Spinal cord (tissue), 10 donors: ENCODE measurements around the gene CCDC197. TPM values are rescaled to one million over a fixed set of nuclear protein-coding genes. Genes with fewer than 3 reads are reported as not detected.
A peak's percentile ranks its signal among the peaks of the same experiment; 100 is the strongest.

Experiments
- DNase-seq, 6 donors: peaks; one replicate each; pipeline versions ENCODE4 v3.0.0 to v3.0.0-alpha.2; 2013 to 2015; ENCODE audit warnings: low spot score in 6 of 6, low read depth in 4 of 6
- H3K27ac ChIP-seq: one replicate; pipeline ENCODE4 v1.5.1; 2013; ENCODE audit warnings: low read depth, low read length, control low read depth
- H3K27me3 ChIP-seq: one replicate; pipeline ENCODE4 v1.6.1; 2013; ENCODE audit warnings: low read length; ENCODE audit not compliant: control insufficient read depth, insufficient read depth
- H3K36me3 ChIP-seq: one replicate; pipeline ENCODE4 v1.6.1; 2013; ENCODE audit warnings: low read length; ENCODE audit not compliant: control insufficient read depth, insufficient read depth
- H3K4me1 ChIP-seq: one replicate; pipeline ENCODE4 v1.6.1; 2013; ENCODE audit warnings: low read length; ENCODE audit not compliant: control insufficient read depth, insufficient read depth
- H3K4me3 ChIP-seq: one replicate; pipeline ENCODE4 v1.5.1; 2013; ENCODE audit warnings: low read depth, low read length, control low read depth
- H3K9me3 ChIP-seq: one replicate; pipeline ENCODE4 v1.6.1; 2013; ENCODE audit warnings: low read length; ENCODE audit not compliant: control insufficient read depth, insufficient read depth
- WGBS: methylation state at CpG from one replicate; pipeline ENCODE4 v1.1.5; 2013; ENCODE audit warnings: missing lambda C conversion rate; ENCODE audit not compliant: insufficient coverage; 5-methylcytosine and 5-hydroxymethylcytosine counted together
- polyA plus RNA-seq, 2 donors: library from polyadenylated mRNA; unstranded; fragments of 120-200 nt; gene quantifications; one replicate each; pipeline ENCODE4 v1.2.1, GENCODE V29; 2013; ENCODE audit not compliant: insufficient read length in 2 of 2
- total RNA-seq, 2 donors: library from RNA; depleted of rRNA in 1 of 2; stranded (reverse); fragments of 120-200 nt in 1 of 2; fragments of >200 nt in 1 of 2; gene quantifications; one replicate each; pipeline versions ENCODE4 v1.2.3 to v1.2.4, GENCODE V29; 2013 to 2014
- donor health status: healthy.

CCDC197 gene
- total and polyA plus RNA-seq, 4 donors = not detected

DNA sequence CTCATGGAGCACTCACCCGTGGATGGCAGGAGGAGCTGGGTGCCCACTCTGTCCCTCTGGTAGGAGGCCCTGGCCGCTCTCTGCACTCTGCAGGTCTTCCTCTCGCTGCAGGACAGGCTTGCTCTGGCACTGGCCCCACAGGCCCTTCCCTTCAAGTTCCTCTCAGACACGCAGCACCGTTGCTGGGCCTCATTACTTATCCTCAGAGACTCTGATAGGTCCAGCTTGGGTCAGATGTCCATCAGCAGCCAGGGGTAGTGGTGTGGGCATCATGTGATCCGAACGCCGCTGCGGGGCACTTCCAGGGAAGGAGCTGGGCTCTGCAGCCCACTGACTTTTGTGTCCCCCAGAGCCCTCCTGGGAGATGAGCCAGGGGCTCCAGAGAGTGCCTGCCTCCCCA lies 40.9 kb downstream of the CCDC197 start:
- no peaks in the 10 kb centered on the region for H3K27me3 ChIP-seq
- WGBS = 81% methylated on average over 9 of the region's 9 CpGs
- DNase-seq = no peak
- H3K4me3 ChIP-seq = no peak overlapping the region
- peaks cover 49% of the 10 kb centered on the region for H3K36me3 ChIP-seq
- peaks cover 41% of the 10 kb centered on the region for H3K4me1 ChIP-seq
- no peak overlapping the region for H3K27ac ChIP-seq
- H3K9me3 ChIP-seq = no peaks in the 10 kb centered on the region

DNA sequence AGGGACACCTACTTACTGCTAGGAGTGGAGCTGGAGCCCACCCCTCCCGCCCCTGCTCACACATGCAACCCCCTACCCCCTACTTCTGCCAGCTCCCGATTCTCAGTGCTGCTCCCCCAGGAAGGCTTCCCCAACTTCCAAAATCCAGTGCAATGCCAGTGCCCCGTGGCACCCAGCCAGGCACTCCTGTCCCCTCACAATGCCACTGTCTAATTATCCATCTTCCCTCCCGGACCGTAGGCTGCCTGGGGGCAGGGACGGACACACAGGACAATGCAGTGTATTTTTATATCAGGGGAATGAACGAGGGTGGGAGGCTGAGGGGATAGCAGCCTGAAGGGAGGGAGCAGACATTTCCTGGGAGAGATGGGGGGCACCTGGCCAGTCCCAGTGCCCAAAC lies 41.4 kb downstream of the CCDC197 start:
- Histone ChIP-seq H3K36me3 (peaks cover 55% of the 10 kb centered on the region), H3K4me3 (no peak overlapping the region), H3K27ac (no peak overlapping the region), H3K27me3 (no peaks in the 10 kb centered on the region), H3K9me3 (no peaks in the 10 kb centered on the region), H3K4me1 (peaks cover 42% of the 10 kb centered on the region)
- DNase-seq = no peak
- 76% methylated on average over 3 of the region's 7 CpGs for WGBS

DNA sequence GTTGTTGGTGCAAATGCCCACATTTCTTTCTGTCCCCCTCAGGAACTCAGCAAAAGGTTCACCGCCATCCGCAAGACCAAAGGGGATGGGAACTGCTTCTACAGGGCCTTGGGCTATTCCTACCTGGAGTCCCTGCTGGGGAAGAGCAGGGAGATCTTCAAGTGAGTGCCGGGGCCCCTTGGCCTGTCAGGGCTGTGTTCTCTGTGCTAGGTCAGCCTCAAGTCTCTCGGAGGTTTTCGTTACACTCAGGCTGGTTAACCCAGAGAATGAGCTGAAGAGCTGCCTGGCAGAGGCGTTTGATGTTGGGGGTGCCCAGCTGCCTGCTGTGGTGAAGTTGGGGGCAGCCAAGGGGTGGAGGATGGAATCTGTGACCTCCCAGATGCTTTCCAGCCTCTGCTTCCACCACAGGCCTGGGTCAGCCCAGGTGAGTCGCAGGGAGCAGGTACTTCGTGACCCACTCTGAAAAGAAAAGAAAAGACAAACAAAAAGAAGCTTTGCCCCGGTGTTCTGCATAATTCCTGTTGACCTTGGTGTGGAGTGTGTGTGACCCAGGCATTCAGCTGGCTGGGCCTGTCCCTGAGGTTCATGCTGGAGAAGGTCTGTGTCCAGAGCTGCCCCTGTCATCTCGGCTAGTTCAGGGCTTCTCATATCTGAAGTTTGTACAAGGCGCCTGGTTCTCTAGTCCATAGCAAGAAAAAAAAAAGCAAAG lies 42.0 kb downstream of the CCDC197 start:
- Histone ChIP-seq H3K9me3 (no peaks in the 10 kb centered on the region), H3K36me3 (peaks cover 61% of the 10 kb centered on the region), H3K4me3 (no peak overlapping the region), H3K4me1 (peaks cover 42% of the 10 kb centered on the region), H3K27ac (no peak overlapping the region), H3K27me3 (no peaks in the 10 kb centered on the region)
- WGBS = 91% methylated on average over 10 of the region's 11 CpGs
- DNase-seq = no peak

DNA sequence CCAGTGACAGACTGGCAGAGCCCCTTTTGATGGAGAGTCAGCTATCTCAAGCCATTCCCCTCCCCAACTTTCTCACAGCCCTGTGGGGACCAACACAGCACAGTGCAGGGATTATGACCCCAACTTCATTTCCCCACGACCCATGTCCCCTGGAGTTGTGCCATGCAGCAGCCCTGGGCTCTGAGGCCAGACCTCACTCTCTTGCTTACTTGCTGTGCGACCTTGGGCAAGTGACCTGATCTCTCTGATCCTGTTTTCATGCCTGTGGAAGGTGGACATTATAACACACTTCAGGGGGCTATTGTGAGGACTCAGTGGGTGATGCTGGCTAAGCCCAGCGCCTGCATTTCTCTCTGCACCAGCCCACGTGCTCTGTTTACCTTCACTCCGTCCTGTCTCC lies 43.1 kb downstream of the CCDC197 start:
- 90% methylated on average over 3 of the region's 5 CpGs for WGBS

DNA sequence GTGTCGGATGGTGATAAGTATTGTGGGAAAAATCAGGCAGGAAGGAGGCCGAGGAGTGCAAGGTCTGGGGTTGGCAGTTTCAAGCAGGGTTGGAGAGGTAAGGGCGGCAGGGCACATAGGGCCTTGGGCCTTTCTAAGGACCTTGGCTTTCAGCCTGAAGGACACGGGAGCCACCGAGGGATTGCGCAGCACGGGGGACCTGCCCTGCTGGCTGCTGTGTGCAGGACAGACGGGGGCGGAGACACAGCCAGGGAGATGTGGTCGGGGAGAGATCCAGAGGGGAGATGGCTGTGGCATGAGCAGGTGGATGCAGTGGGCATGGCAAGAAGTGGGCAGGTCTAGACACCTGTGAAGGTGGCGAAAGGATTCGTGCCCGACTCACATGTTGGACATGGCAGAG lies 43.7 kb downstream of the CCDC197 start:
- WGBS = 90% methylated on average over 13 of the region's 13 CpGs

More for the DNA sequence above, 43.1 kb downstream of the CCDC197 start:
- Histone ChIP-seq H3K27me3 (no peaks in the 10 kb centered on the region), H3K9me3 (no peaks in the 10 kb centered on the region), H3K4me3 (no peak overlapping the region), H3K36me3 (peaks cover 72% of the 10 kb centered on the region), H3K27ac (no peak overlapping the region), H3K4me1 (peaks cover 42% of the 10 kb centered on the region)
- no peak for DNase-seq

DNA sequence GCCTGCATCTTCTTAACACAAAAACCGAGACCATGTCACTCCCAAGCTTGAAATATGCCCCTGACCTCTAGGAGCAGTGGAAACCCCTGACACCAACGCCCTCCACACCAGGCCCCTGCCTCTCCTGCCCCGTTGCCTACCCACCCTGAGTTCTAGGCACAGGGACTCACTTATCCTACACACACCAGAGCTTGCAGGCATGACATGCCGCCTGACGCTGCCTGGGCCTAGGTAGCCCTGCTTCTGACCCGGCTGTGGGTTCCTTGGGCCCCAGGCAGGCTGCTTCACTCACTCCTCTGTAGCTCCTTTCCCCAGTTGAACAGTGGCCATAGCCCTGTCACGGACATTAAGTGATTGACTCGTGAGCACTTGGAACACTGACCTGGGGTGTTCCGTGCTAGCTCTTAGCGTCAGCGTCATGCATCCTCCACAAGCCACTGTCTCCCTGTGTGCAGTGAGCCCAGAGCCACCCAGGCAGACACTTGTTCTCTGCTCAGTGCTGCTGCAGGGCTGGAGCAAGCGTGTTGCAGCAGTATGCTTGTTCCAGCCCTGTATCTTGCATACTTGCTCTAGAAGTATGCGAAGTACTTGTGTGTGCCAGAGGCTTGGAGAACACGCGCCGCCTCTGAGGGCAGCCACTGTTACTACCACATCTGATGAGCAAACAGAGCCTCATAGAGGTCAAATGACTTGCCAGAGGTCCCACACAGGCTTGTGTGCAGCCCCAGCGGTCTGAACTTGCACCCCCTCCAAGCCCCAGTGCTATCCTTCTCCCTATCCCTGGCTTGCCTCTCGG lies 44.6 kb downstream of the CCDC197 start:
- Histone ChIP-seq H3K9me3 (no peaks in the 10 kb centered on the region), H3K27ac (no peak overlapping the region), H3K36me3 (peaks cover 87% of the 10 kb centered on the region), H3K4me3 (no peak overlapping the region), H3K27me3 (no peaks in the 10 kb centered on the region), H3K4me1 (peaks cover 35% of the 10 kb centered on the region)
- DNase-seq = peak in 1 of 6 donors; percentile 9
- WGBS = 84% methylated on average over 14 of the region's 18 CpGs

More for the DNA sequence above, 43.7 kb downstream of the CCDC197 start:
- Histone ChIP-seq H3K4me3 (no peak overlapping the region), H3K36me3 (peaks cover 78% of the 10 kb centered on the region), H3K27me3 (no peaks in the 10 kb centered on the region), H3K4me1 (peaks cover 42% of the 10 kb centered on the region), H3K9me3 (no peaks in the 10 kb centered on the region), H3K27ac (no peak overlapping the region)
- DNase-seq = no peak

DNA sequence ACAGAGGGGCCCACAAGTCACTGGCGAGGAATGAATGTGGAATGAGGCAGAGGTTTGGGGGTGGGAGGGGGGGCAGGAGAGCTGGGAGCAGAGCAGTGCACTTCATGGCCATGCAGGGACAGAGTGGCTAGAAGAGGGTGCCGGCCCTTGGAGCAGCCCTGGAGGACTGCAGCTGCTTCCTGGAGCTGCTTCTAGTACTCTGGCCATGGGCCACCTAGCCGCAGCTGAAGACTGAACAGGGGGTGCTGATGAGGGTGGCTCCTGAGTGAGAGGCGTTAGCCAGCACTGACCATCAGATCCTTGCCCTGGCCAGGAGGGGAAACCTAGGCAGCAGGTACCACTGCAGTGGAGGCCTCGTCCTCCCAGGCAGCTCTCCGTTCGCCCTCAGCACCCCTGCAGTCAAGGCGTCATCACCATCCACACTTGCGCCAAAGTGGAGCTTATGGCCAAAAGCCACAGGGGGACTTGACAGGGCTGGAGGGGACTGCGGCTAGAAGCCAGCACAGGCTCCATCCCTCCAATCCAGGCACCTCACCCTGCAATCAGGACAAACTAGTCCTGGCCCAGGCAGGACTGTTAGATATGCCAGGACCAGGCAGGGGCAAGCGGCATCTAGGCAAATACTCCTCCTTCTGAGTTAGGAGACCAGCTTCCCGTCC lies 45.5 kb downstream of the CCDC197 start:
- H3K36me3 ChIP-seq = peaks cover 94% of the 10 kb centered on the region
- no peaks in the 10 kb centered on the region for H3K9me3 ChIP-seq
- WGBS = 68% methylated on average over 12 of the region's 12 CpGs
- no peaks in the 10 kb centered on the region for H3K27me3 ChIP-seq
- no peak overlapping the region for H3K27ac ChIP-seq
- H3K4me3 ChIP-seq = no peak overlapping the region
- peaks cover 37% of the 10 kb centered on the region for H3K4me1 ChIP-seq
- DNase-seq = no peak

DNA sequence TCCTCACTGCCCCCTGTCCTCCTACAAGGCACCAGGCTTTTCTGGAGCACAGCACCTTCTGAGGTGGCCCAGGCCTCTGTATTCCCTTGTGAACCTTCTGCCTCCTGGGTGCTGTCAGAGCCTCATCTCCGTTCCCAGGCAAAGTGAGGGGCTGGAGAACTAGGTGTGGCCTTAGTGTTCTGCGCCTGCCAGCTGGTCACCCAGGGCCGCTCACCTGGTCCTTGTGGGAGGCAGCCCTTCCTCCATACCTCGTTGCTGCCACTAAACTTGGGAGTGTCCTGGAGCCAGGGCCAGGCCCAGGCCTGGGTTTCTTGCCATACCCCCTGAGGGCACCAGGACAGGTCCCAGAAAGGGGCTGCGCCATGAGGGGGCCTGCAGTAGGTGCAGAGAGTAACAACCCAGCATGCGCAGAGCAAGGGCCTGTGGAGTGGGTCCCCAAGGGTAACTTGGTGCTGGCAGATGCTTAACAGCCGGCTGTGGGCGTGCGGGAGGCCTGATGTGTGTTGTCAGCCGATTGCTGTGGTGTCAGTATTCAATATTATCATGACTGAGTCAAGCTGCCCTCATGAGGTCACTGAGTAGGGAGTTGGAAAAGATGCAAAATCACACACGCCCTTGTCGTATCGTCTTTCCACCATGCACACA lies 46.1 kb downstream of the CCDC197 start:
- Histone ChIP-seq H3K9me3 (no peaks in the 10 kb centered on the region), H3K4me3 (no peak overlapping the region), H3K4me1 (peaks cover 37% of the 10 kb centered on the region), H3K27me3 (no peaks in the 10 kb centered on the region), H3K27ac (no peak overlapping the region), H3K36me3 (peaks cover 90% of the 10 kb centered on the region)
- 88% methylated on average over 8 of the region's 13 CpGs for WGBS
- no peak for DNase-seq

DNA sequence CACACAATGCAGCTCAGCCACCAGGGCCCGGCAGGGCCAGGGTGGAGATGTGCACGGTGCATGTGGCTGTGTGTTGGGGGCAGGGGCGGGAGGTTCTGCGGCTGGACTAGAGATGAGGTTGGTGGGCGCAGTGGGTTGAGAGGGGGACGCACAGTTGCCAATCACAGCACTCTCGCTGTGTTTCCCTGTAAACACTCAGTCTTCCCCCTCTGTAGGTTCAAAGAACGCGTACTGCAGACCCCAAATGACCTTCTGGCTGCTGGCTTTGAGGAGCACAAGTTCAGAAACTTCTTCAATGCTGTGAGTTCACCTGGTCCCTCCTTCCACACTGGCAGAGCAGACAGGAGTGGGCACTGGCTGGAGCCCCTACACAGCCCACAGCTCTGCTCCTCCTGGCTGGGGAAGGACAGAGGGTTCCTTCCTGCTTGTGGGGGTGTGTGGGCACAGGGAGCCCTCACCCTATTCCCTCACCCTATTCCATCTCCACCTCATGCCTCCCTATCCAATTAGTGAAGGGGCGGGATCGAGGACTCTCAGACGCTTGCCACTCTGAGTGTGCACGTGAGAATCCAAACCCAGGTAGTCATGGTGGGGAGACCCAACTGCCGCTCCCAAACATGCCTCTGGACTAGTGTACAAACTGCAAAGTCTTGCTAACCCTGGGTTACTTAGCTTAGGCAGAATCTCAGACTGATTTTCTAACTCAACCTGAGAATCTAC lies 46.8 kb downstream of the CCDC197 start:
- Histone ChIP-seq H3K9me3 (no peaks in the 10 kb centered on the region), H3K27ac (no peak overlapping the region), H3K4me3 (no peak overlapping the region), H3K27me3 (no peaks in the 10 kb centered on the region), H3K36me3 (peaks cover 86% of the 10 kb centered on the region), H3K4me1 (peaks cover 39% of the 10 kb centered on the region)
- WGBS = 92% methylated on average over 9 of the region's 14 CpGs
- no peak for DNase-seq
